ENCODE measurements around the gene ZNF580. TPM values are rescaled to one million over a fixed set of nuclear protein-coding genes. Genes with fewer than 3 reads are reported as not detected.

Gene ZNF580
- total and polyA plus RNA-seq, 2 of the 8 experiments (the other 6 are each of a cell fraction or from before 2014, with no cell fraction given): 12.0 to 24.6 TPM

GRCh38 chr19:55684946-55685681, 44.3 kb downstream of the ZNF580 start:
- Histone ChIP-seq H3K9ac (replicated peaks in 1 of 4; ENCODE audit: extremely low read depth in 1 of 4, low read depth in 3 of 4, low read length in 3 of 4) (no peak overlapping the region), H3K4me3 (ENCODE audit: extremely low read depth in 1 of 4, insufficient read depth in 2 of 4, low read depth in 3 of 4, low read length in 4 of 4) (no peak overlapping the region), H3K4ac (replicated peaks; ENCODE audit: insufficient read length, low read depth, low read length) (no peak overlapping the region), H3K23ac (ENCODE audit: insufficient read length) (no peak overlapping the region), H3K9me3 (ENCODE audit: insufficient read depth in 2 of 2, low read depth in 1 of 2, low read length in 1 of 2) (no peaks in the 10 kb centered on the region), H3K27ac (ENCODE audit: low read depth, low read length) (no peak overlapping the region), H2AK5ac (ENCODE audit: low read depth, low read length) (no peak overlapping the region), H3K4me1 (replicated peaks in 1 of 4; ENCODE audit: control insufficient read depth in 3 of 4, insufficient read depth in 4 of 4, low read length in 3 of 4) (no peaks in the 10 kb centered on the region), H3K79me2 (ENCODE audit: control insufficient read depth in 1 of 2, insufficient read depth in 2 of 2, low read length in 2 of 2) (peaks cover 0 to 36% of the 10 kb centered on the region in 2 experiments; a peak in 2 of 4 replicates), H2BK20ac (ENCODE audit: low read length) (no peak overlapping the region), H2AFZ (ENCODE audit: low read length) (no peak overlapping the region), H3K14ac (ENCODE audit: insufficient read length) (no peak overlapping the region), H4K20me1 (replicated peaks in 1 of 2; ENCODE audit: control insufficient read depth in 1 of 2, insufficient read depth in 2 of 2, low read length in 2 of 2) (peaks cover 8 to 35% of the 10 kb centered on the region in 2 experiments), H3K27me3 (replicated peaks in 1 of 4; ENCODE audit: control insufficient read depth in 3 of 4, extremely low read depth in 1 of 4, insufficient read depth in 3 of 4, low read length in 3 of 4) (no peaks in the 10 kb centered on the region; a peak in 1 of 7 replicates), H4K91ac (replicated peaks; ENCODE audit: insufficient read length, low read length) (no peak overlapping the region), H2BK15ac (ENCODE audit: low read length) (no peak overlapping the region), H3K56ac (replicated peaks; ENCODE audit: insufficient read length, low read depth, low read length) (no peak overlapping the region), H3K4me2 (ENCODE audit: insufficient read depth in 1 of 2, low read depth in 2 of 2, low read length in 2 of 2) (no peak overlapping the region), H3K79me1 (ENCODE audit: low read depth, low read length) (peaks cover 13% of the 10 kb centered on the region), H3K23me2 (ENCODE audit: low read depth, low read length) (no peaks in the 10 kb centered on the region), H2BK120ac (replicated peaks; ENCODE audit: low read depth, low read length) (no peak overlapping the region), H2BK5ac (ENCODE audit: low read depth, low read length) (no peak overlapping the region), H4K5ac (ENCODE audit: insufficient read length, low read depth, low read length) (no peak overlapping the region), H2BK12ac (ENCODE audit: low read depth, low read length) (no peak overlapping the region), H3K36me3 (ENCODE audit: control insufficient read depth in 2 of 4, insufficient read depth in 4 of 4, low read length in 3 of 4) (peaks cover 0 to 31% (median 16%) of the 10 kb centered on the region in 4 experiments; a peak in 6 of 8 replicates), H3K18ac (ENCODE audit: extremely low read depth, low read length) (no peak overlapping the region), H4K8ac (ENCODE audit: extremely low read depth, insufficient read depth, low read length) (peak overlapping the region; percentile 0; the same call in 1 of the 2 replicates)
- 92% methylated on average over 52 of the region's 60 CpGs; no CpG with 5 or more reads in 1 of the 2 experiments for WGBS, 2 experiments (ENCODE audit: extremely low coverage in 1 of 2, insufficient coverage in 1 of 2, insufficient read length in 1 of 2, insufficient replicate concordance in 2 of 2, low coverage in 1 of 2, low lambda C conversion rate in 2 of 2, missing lambda C conversion rate in 1 of 2)
- CTCF ChIA-PET (ENCODE audit: partially characterized antibody): interaction anchor here (1.7 kb wide), 1 partner anchor 13 kb away, joined by 4 read pairs; no protein-coding TSS in a partner anchor
- DNase-seq (ENCODE audit: low read depth in 1 of 2, low spot score in 2 of 2): no peak
- no peak for TF ChIP-seq FOSL1 (IDR thresholded peaks at IDR 0.05; ENCODE audit: insufficient read depth, low read depth, low read length)
- no peak for FAIRE-seq
- POLR2A ChIA-PET (ENCODE audit: partially characterized antibody): interaction anchor here (1.1 to 1.8 kb wide), 4 partner anchors 9 to 38 kb away, joined by 3 to 4 read pairs (median 4); no protein-coding TSS in a partner anchor

Measured in H1 (cell line).